GM18951 (cell line): ENCODE data around the gene VMO1.

Experiments
- POLR2A ChIP-seq: IDR thresholded peaks from 4 replicates; pipeline ENCODE4 v1.6.1; 2011; ENCODE audit warnings: mild to moderate bottlenecking; ENCODE audit not compliant: insufficient read length, insufficient read depth; ENCODE audit errors: extremely low read depth
- in situ Hi-C: fragments of 300-500 bp; cut with MboI; formaldehyde crosslinking; loops from one replicate; pipeline ENCODE4 v1.12.0; 2022; ENCODE audit warnings: low sequenced_read_pairs, mixed read lengths, inconsistent platforms; ENCODE audit not compliant: unreplicated experiment

The VMO1 gene

GRCh38 chr17:4766723-4767122 lies 19.4 kb downstream of the VMO1 start:
- in situ Hi-C loops = no loop called here
- TF ChIP-seq POLR2A = no peak

- TF ChIP-seq POLR2A = no peak
- in situ Hi-C loops = no loop called here
These were observed 20.0 kb downstream of the VMO1 start for GRCh38 chr17:4766201-4766600.

- no peak for TF ChIP-seq POLR2A
- in situ Hi-C loops = no loop called here
These were observed 21.6 kb downstream of the VMO1 start for GRCh38 chr17:4764595-4764994.

GRCh38 chr17:4759776-4760236 lies 26.4 kb downstream of the VMO1 start:
- in situ Hi-C loops = no loop called here
- no peak for TF ChIP-seq POLR2A

GRCh38 chr17:4753392-4753791 lies 32.8 kb downstream of the VMO1 start:
- in situ Hi-C loops = no loop called here

GRCh38 chr17:4751932-4752331 lies 34.2 kb downstream of the VMO1 start:
- no peak for TF ChIP-seq POLR2A
- in situ Hi-C loops = no loop called here

More at GRCh38 chr17:4753392-4753791, 32.8 kb downstream of the VMO1 start:
- TF ChIP-seq POLR2A = no peak

- TF ChIP-seq POLR2A = no peak
- in situ Hi-C loops = no loop called here
These were observed 35.6 kb downstream of the VMO1 start for GRCh38 chr17:4750606-4751005.

GRCh38 chr17:4748686-4749085 lies 37.5 kb downstream of the VMO1 start:
- in situ Hi-C loops = no loop called here
- no peak for TF ChIP-seq POLR2A

GRCh38 chr17:4747847-4748246 lies 38.3 kb downstream of the VMO1 start:
- TF ChIP-seq POLR2A = no peak
- in situ Hi-C loops = no loop called here

- in situ Hi-C loops = no loop called here
- TF ChIP-seq POLR2A = no peak
These were observed 40.9 kb downstream of the VMO1 start for GRCh38 chr17:4744999-4745969.

GRCh38 chr17:4743898-4744297 lies 42.3 kb downstream of the VMO1 start:
- no peak for TF ChIP-seq POLR2A
- in situ Hi-C loops = no loop called here

GRCh38 chr17:4743216-4743615 lies 42.9 kb downstream of the VMO1 start:
- in situ Hi-C loops = no loop called here
- no peak for TF ChIP-seq POLR2A

GRCh38 chr17:4742629-4743028 lies 43.5 kb downstream of the VMO1 start:
- in situ Hi-C loops = no loop called here
- TF ChIP-seq POLR2A = no peak

GRCh38 chr17:4742133-4742532 lies 44.0 kb downstream of the VMO1 start:
- in situ Hi-C loops = no loop called here
- no peak for TF ChIP-seq POLR2A
